HEK293 (cell line): Measurements from ENCODE around the gene C1QTNF9B.

Source experiments
- CTCF ChIP-seq: fragments of 450-650 bp; formaldehyde crosslinking; IDR thresholded peaks from 2 replicates; pipeline ENCODE4 v1.5.1; 2016; ENCODE audit warnings: missing biosample characterization, missing genetic modification characterization
- ZNF488 ChIP-seq: fragments of 450-650 bp; formaldehyde crosslinking; IDR thresholded peaks from 2 replicates; pipeline ENCODE4 v1.5.1; 2016; ENCODE audit warnings: missing biosample characterization, missing genetic modification characterization
- ZNF785 ChIP-seq: fragments of 450-650 bp; formaldehyde crosslinking; IDR thresholded peaks from 2 replicates; pipeline ENCODE4 v1.5.1; 2016; ENCODE audit warnings: missing biosample characterization, missing genetic modification characterization
- TF ChIP-seq, protein P1 (sequence below): fragments of 450-650 bp; formaldehyde crosslinking; conservative IDR thresholded peaks from 2 replicates; pipeline ENCODE4 v1.5.1; 2016; ENCODE audit warnings: low read depth, missing biosample characterization, missing genetic modification characterization

GRCh38 chr13:23859455-23859854, 37.8 kb downstream of the C1QTNF9B start:
- no peak for TF ChIP-seq ZNF488 (tag by site-specific recombination)
- TF ChIP-seq ZNF785 = no peak
- no peak for TF ChIP-seq CTCF
- TF ChIP-seq, protein P1, sequence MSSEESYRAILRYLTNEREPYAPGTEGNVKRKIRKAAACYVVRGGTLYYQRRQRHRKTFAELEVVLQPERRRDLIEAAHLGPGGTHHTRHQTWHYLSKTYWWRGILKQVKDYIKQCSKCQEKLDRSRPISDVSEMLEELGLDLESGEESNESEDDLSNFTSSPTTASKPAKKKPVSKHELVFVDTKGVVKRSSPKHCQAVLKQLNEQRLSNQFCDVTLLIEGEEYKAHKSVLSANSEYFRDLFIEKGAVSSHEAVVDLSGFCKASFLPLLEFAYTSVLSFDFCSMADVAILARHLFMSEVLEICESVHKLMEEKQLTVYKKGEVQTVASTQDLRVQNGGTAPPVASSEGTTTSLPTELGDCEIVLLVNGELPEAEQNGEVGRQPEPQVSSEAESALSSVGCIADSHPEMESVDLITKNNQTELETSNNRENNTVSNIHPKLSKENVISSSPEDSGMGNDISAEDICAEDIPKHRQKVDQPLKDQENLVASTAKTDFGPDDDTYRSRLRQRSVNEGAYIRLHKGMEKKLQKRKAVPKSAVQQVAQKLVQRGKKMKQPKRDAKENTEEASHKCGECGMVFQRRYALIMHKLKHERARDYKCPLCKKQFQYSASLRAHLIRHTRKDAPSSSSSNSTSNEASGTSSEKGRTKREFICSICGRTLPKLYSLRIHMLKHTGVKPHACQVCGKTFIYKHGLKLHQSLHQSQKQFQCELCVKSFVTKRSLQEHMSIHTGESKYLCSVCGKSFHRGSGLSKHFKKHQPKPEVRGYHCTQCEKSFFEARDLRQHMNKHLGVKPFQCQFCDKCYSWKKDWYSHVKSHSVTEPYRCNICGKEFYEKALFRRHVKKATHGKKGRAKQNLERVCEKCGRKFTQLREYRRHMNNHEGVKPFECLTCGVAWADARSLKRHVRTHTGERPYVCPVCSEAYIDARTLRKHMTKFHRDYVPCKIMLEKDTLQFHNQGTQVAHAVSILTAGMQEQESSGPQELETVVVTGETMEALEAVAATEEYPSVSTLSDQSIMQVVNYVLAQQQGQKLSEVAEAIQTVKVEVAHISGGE (tag by site-specific recombination) = no peak
